IMR-90 (cell line): ENCODE measurements around the gene HNRNPAB. TPM values are rescaled to one million over a fixed set of nuclear protein-coding genes. Genes with fewer than 3 reads are reported as not detected.

Experiments used
- ATAC-seq: fragments of 200-7000 bp; cut with Tn5 transposase; 2 replicates; pipeline ENCODE4 v1.9.1; 2020; ENCODE audit warnings: low read depth, mild to moderate bottlenecking, moderate library complexity
- BruUV-seq: library from RNA; stranded (reverse); fragments of 400-500 nt; replicated peaks from 2 replicates; lab custom pipeline; 2021; lab: Mats Ljungman, UMichigan
- CTCF ChIA-PET: fragments of 300-600 bp; formaldehyde crosslinking; extraction: SDS; loops from one replicate; lab custom pipeline; 2021; ENCODE audit warnings: antibody characterized with exemption; lab: Yijun Ruan, JAX
- POLR2A ChIA-PET: fragments of 300-600 bp; sonication (Branson Sonifier 250); formaldehyde crosslinking; loops from one replicate; lab custom pipeline; 2022; ENCODE audit warnings: antibody characterized with exemption; ENCODE audit not compliant: unreplicated experiment; lab: Charles Lee
- DNase-seq: peaks from one replicate; pipeline ENCODE4 v3.0.0; 2013
- H2AFZ ChIP-seq: replicated peaks from 2 replicates; pipeline ENCODE3; 2013; ENCODE audit warnings: low read length, mild to moderate bottlenecking; ENCODE audit not compliant: poor library complexity
- H2AK5ac ChIP-seq: 2 replicates; pipeline ENCODE4 v1.6.1; 2013; ENCODE audit warnings: low read depth, low read length, inconsistent platforms
- H2AK9ac ChIP-seq: replicated peaks from 2 replicates; pipeline ENCODE3; 2013; ENCODE audit warnings: mild to moderate bottlenecking, low read depth, low read length, moderate library complexity; ENCODE audit not compliant: poor library complexity
- H2BK120ac ChIP-seq: 2 replicates; pipeline ENCODE4 v1.6.1; 2013; ENCODE audit warnings: low read depth, low read length, inconsistent platforms
- H2BK15ac ChIP-seq: 3 replicates; pipeline ENCODE4 v1.6.1; 2013; ENCODE audit warnings: low read depth, low read length, inconsistent platforms
- H2BK20ac ChIP-seq: 2 replicates; pipeline ENCODE4 v1.6.1; 2013; ENCODE audit warnings: low read depth, mild to moderate bottlenecking, inconsistent platforms, low read length, moderate library complexity
- H2BK5ac ChIP-seq: 2 replicates; pipeline ENCODE4 v1.6.1; 2013; ENCODE audit warnings: mild to moderate bottlenecking, low read depth, low read length, inconsistent platforms; ENCODE audit not compliant: poor library complexity, severe bottlenecking
- H3K14ac ChIP-seq: replicated peaks from 2 replicates; pipeline ENCODE4 v1.6.1; 2013; ENCODE audit warnings: low read depth, low read length, inconsistent platforms
- H3K18ac ChIP-seq: 2 replicates; pipeline ENCODE4 v1.6.1; 2013; ENCODE audit warnings: low read depth, low read length, control low read depth
- H3K23ac ChIP-seq: 2 replicates; pipeline ENCODE4 v1.6.1; 2013; ENCODE audit warnings: low read depth, low read length, inconsistent platforms
- H3K27ac ChIP-seq: 2 replicates; pipeline ENCODE4 v1.5.1; 2013; ENCODE audit warnings: mild to moderate bottlenecking, control low read depth, low read length; ENCODE audit not compliant: insufficient read depth
- H3K27me3 ChIP-seq: 2 replicates; pipeline ENCODE4 v1.6.1; 2013; ENCODE audit warnings: low read length; ENCODE audit not compliant: control insufficient read depth, insufficient read depth
- H3K36me3 ChIP-seq: 2 replicates; pipeline ENCODE4 v1.6.1; 2013; ENCODE audit warnings: low read length, mixed read lengths; ENCODE audit not compliant: control insufficient read depth, insufficient read depth
- H3K4ac ChIP-seq: 2 replicates; pipeline ENCODE4 v1.6.1; 2013; ENCODE audit warnings: low read depth, low read length, inconsistent platforms
- H3K4me1 ChIP-seq: 2 replicates; pipeline ENCODE4 v1.6.1; 2013; ENCODE audit warnings: low read length, mixed read lengths; ENCODE audit not compliant: control insufficient read depth, insufficient read depth
- H3K4me2 ChIP-seq: 2 replicates; pipeline ENCODE4 v1.6.1; 2013; ENCODE audit warnings: low read depth, mild to moderate bottlenecking, control low read depth, low read length, moderate library complexity
- H3K4me3 ChIP-seq: 2 replicates; pipeline ENCODE4 v1.5.1; 2013; ENCODE audit warnings: low read depth, mild to moderate bottlenecking, control low read depth, low read length, moderate library complexity; ENCODE audit not compliant: insufficient read depth
- H3K56ac ChIP-seq: 2 replicates; pipeline ENCODE4 v1.6.1; 2013; ENCODE audit warnings: low read length, inconsistent platforms; ENCODE audit not compliant: insufficient read depth; ENCODE audit errors: extremely low read depth
- H3K79me1 ChIP-seq, 2 experiments: 2 replicates each; pipeline ENCODE4 v1.6.1; 2013; ENCODE audit warnings: low read length in 2 of 2, inconsistent platforms in 1 of 2, low read depth in 1 of 2
- H3K9ac ChIP-seq: 2 replicates; pipeline ENCODE4 v1.6.1; 2013; ENCODE audit warnings: low read depth, low read length, control low read depth
- H3K9me1 ChIP-seq: 2 replicates; pipeline ENCODE4 v1.6.1; 2013; ENCODE audit warnings: low read length, inconsistent platforms; ENCODE audit not compliant: insufficient read depth
- H3K9me3 ChIP-seq: 2 replicates; pipeline ENCODE4 v1.6.1; 2013; ENCODE audit warnings: low read length; ENCODE audit not compliant: control insufficient read depth, insufficient read depth
- H4K20me1 ChIP-seq: 2 replicates; pipeline ENCODE4 v1.6.1; 2013; ENCODE audit warnings: low read length, inconsistent platforms; ENCODE audit not compliant: insufficient read depth
- H4K5ac ChIP-seq: 2 replicates; pipeline ENCODE4 v1.6.1; 2013; ENCODE audit warnings: mild to moderate bottlenecking, low read depth, low read length, control low read depth
- H4K8ac ChIP-seq, 2 experiments: 2 replicates each; pipeline ENCODE4 v1.6.1; 2013; ENCODE audit warnings: low read depth in 2 of 2, low read length in 2 of 2, control low read depth in 1 of 2, inconsistent platforms in 1 of 2
- H4K91ac ChIP-seq: 2 replicates; pipeline ENCODE4 v1.6.1; 2013; ENCODE audit warnings: low read depth, low read length, inconsistent platforms; ENCODE audit not compliant: insufficient read depth
- BHLHE40 ChIP-seq: fragments of 150-350 bp; IDR thresholded peaks from 2 replicates; pipeline ENCODE4 v1.6.1; 2016; ENCODE audit warnings: mild to moderate bottlenecking, low read depth, low read length
- FOS ChIP-seq: fragments of 150-350 bp; IDR thresholded peaks from 2 replicates; pipeline ENCODE4 v1.6.1; 2016; ENCODE audit warnings: low read depth, low read length
- NFE2L2 ChIP-seq: fragments of 150-350 bp; IDR thresholded peaks from 2 replicates; pipeline ENCODE4 v1.6.1; 2016; ENCODE audit warnings: low read depth, mild to moderate bottlenecking, low read length
- RCOR1 ChIP-seq: IDR thresholded peaks from 2 replicates; pipeline ENCODE4 v1.6.1; 2012; ENCODE audit warnings: mild to moderate bottlenecking, low read length, improper control_type of control experiment; ENCODE audit not compliant: insufficient replicate concordance
- WGBS, 2 experiments: methylation state at CpG; one replicate each; pipeline versions ENCODE4 v1.1.5 to v1.1.7; 2013; ENCODE audit warnings: missing lambda C conversion rate in 2 of 2; ENCODE audit not compliant: insufficient read length in 1 of 2; ENCODE audit errors: extremely low coverage in 2 of 2; 5-methylcytosine and 5-hydroxymethylcytosine counted together
- dilution Hi-C: fragments of 300-500 bp; cut with HindIII; formaldehyde crosslinking; loops from one replicate; pipeline ENCODE4 v1.14.3; 2018; ENCODE audit warnings: low sequenced_read_pairs; ENCODE audit not compliant: unreplicated experiment
- in situ Hi-C: fragments of 300-500 bp; cut with MboI; formaldehyde crosslinking; loops from 3 replicates; pipeline ENCODE4 v1.14.3; 2019; ENCODE audit warnings: low sequenced_read_pairs, inconsistent platforms, mixed read lengths
- intact Hi-C: fragments of 100-400 bp; cut with micrococcal nuclease; formaldehyde crosslinking; loops from 2 replicates; pipeline ENCODE4 v1.10.0; 2022
- polyA plus RNA-seq, 3 experiments: library from polyadenylated mRNA; depleted of rRNA; stranded (reverse); fragments of >200 nt; gene quantifications; 2 replicates each; pipeline ENCODE4 v1.2.3, GENCODE V29; 2012; ENCODE audit warnings: low replicate concordance in 1 of 3
- total RNA-seq: library from RNA; depleted of rRNA; stranded (reverse); fragments of >200 nt; gene quantifications from 2 replicates; pipeline ENCODE4 v1.2.3, GENCODE V29; 2012

HNRNPAB gene
- total and polyA plus RNA-seq, 2 of the 4 experiments (the other 2 are of a cell fraction): 32.1 to 128 TPM

- H2BK5ac ChIP-seq: no peak overlapping the region
- H3K27me3 ChIP-seq: no peaks in the 10 kb centered on the region; the same call in 1 of the 2 replicates
- no peak overlapping the region for H3K4me3 ChIP-seq
- H2BK15ac ChIP-seq: no peak overlapping the region
- H3K27ac ChIP-seq: no peak overlapping the region
- in situ Hi-C loops (no loop called here), intact Hi-C loops (no loop called here), dilution Hi-C loops (no loop called here)
- no peak overlapping the region for H3K14ac ChIP-seq
- no peak overlapping the region for H3K23ac ChIP-seq
- no peak overlapping the region for H4K91ac ChIP-seq
- no peak overlapping the region for H3K9ac ChIP-seq
- H2AK5ac ChIP-seq: no peak overlapping the region
- peak overlapping the region; percentile 21 for H2AFZ ChIP-seq
- CTCF ChIA-PET: no interaction called here
- no peak overlapping the region for H3K4me2 ChIP-seq
- no peak for DNase-seq
- no peak overlapping the region for H3K4ac ChIP-seq
- H3K79me1 ChIP-seq: no peaks in the 10 kb centered on the region
- H4K20me1 ChIP-seq: no peaks in the 10 kb centered on the region
- no peaks in the 10 kb centered on the region for H3K36me3 ChIP-seq
- H3K18ac ChIP-seq: no peak overlapping the region
- ATAC-seq: no peak
- POLR2A ChIA-PET: no interaction called here
- H4K8ac ChIP-seq: no peak overlapping the region
- no peak overlapping the region for H4K5ac ChIP-seq
- H2AK9ac ChIP-seq: no peak overlapping the region
- 90% methylated on average over 2 of the region's 15 CpGs; no CpG with 5 or more reads in 1 of the 2 experiments for WGBS, 2 experiments
- no peak overlapping the region for H3K56ac ChIP-seq
- no peak overlapping the region for H2BK120ac ChIP-seq
- TF ChIP-seq BHLHE40 (no peak), RCOR1 (no peak), FOS (no peak), NFE2L2 (no peak)
- H3K9me3 ChIP-seq: no peaks in the 10 kb centered on the region
- peaks cover 2% of the 10 kb centered on the region; the same call in 1 of the 2 replicates for H3K4me1 ChIP-seq
- BruUV-seq: no TSS peak
- H3K9me1 ChIP-seq: no peaks in the 10 kb centered on the region
- H2BK20ac ChIP-seq: no peak overlapping the region
Observed at GRCh38 chr5:178241688-178242231, 37.4 kb downstream of the HNRNPAB start.
